Activated T-cell treated with anti-CD3 and anti-CD28 coated beads, Interleukin-2, amount 50 U/mL, for 24 hours (primary cell): ENCODE measurements around the gene PCBP2.

ENCODE experiments used
- DNase-seq: peaks from one replicate; pipeline ENCODE4 v3.0.0-alpha.2; 2020
- H3K27ac Mint-ChIP-seq: 2 replicates; pipeline ENCODE4 v1.8.0; 2020; ENCODE audit warnings: mild to moderate bottlenecking, mixed read lengths
- H3K27me3 Mint-ChIP-seq: 2 replicates; pipeline ENCODE4 v1.8.0; 2020; ENCODE audit warnings: mixed read lengths
- H3K36me3 Mint-ChIP-seq: 2 replicates; pipeline ENCODE4 v1.8.0; 2020; ENCODE audit warnings: low read depth, mixed read lengths
- H3K4me1 Mint-ChIP-seq: 2 replicates; pipeline ENCODE4 v1.8.0; 2020; ENCODE audit warnings: low read depth, mixed read lengths
- H3K4me3 Mint-ChIP-seq: 2 replicates; pipeline ENCODE4 v1.8.0; 2020; ENCODE audit warnings: mild to moderate bottlenecking, moderate library complexity, mixed read lengths
- H3K9me3 Mint-ChIP-seq: 2 replicates; pipeline ENCODE4 v1.8.0; 2020; ENCODE audit warnings: mixed read lengths

The PCBP2 gene

DNA sequence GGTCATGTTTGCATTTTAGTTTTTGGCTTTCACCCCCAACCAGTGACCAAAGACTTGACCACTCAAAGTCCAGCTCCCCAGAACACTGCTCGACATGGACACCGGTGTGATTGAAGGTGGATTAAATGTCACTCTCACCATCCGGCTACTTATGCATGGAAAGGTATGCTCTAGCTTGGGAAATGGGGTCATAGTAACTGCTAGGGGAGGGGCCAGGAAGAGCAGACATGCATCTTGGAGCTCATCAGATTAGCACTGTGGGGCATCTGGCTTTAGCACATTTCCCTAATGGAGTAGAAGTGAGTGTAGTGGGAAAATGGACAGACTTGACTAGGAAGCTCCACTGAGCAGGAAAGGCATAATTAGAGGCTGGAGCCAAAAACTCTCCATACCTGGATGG is 2.8 kb downstream of the PCBP2 start:
- Mint-ChIP-seq H3K4me3 (peak overlapping the region; percentile 95), H3K27ac (peak overlapping the region; percentile 99), H3K36me3 (peaks cover 81% of the 10 kb centered on the region), H3K27me3 (no peaks in the 10 kb centered on the region), H3K9me3 (no peaks in the 10 kb centered on the region), H3K4me1 (peaks cover 57% of the 10 kb centered on the region)
- no peak for DNase-seq

- Mint-ChIP-seq H3K4me1 (peaks cover 63% of the 10 kb centered on the region), H3K9me3 (no peaks in the 10 kb centered on the region), H3K4me3 (peak overlapping the region; percentile 15), H3K27me3 (no peaks in the 10 kb centered on the region), H3K36me3 (peaks cover 93% of the 10 kb centered on the region), H3K27ac (peak overlapping the region; percentile 75)
- no peak for DNase-seq
These were observed 4.9 kb downstream of the PCBP2 start for GRCh38 chr12:53456654-53457366.

DNA sequence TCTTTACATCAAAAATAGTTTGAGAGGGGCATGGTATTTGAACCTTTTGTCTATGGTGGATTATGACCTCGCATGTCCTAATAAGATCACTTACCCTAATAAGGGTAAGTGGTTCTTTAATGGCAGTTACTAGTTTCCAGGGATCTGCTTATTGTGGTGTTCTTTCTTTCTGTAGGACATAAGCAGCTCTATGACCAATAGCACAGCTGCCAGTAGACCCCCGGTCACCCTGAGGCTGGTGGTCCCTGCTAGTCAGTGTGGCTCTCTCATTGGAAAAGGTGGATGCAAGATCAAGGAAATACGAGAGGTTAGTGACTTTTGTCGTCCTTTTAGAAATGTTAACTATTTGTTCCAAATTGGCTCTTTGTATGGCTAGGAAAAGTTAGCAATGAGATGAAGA is 7.2 kb downstream of the PCBP2 start:
- peaks cover 71% of the 10 kb centered on the region for H3K4me1 Mint-ChIP-seq
- no peaks in the 10 kb centered on the region for H3K9me3 Mint-ChIP-seq
- H3K36me3 Mint-ChIP-seq = peaks cover 98% of the 10 kb centered on the region
- H3K4me3 Mint-ChIP-seq = no peak overlapping the region
- peak overlapping the region; percentile 68 for H3K27ac Mint-ChIP-seq
- no peak for DNase-seq
- H3K27me3 Mint-ChIP-seq = no peaks in the 10 kb centered on the region

GRCh38 chr12:53461059-53461458 is 9.2 kb downstream of the PCBP2 start:
- no peak overlapping the region for H3K4me3 Mint-ChIP-seq
- H3K27ac Mint-ChIP-seq = peak overlapping the region; percentile 86
- no peaks in the 10 kb centered on the region for H3K27me3 Mint-ChIP-seq
- DNase-seq = no peak
- H3K9me3 Mint-ChIP-seq = no peaks in the 10 kb centered on the region
- H3K36me3 Mint-ChIP-seq = peaks cover 98% of the 10 kb centered on the region
- peaks cover 66% of the 10 kb centered on the region for H3K4me1 Mint-ChIP-seq

GRCh38 chr12:53461591-53461990 is 9.7 kb downstream of the PCBP2 start:
- Mint-ChIP-seq H3K27me3 (no peaks in the 10 kb centered on the region), H3K27ac (peak overlapping the region; percentile 29), H3K4me1 (peaks cover 69% of the 10 kb centered on the region), H3K4me3 (no peak overlapping the region), H3K9me3 (no peaks in the 10 kb centered on the region), H3K36me3 (peaks cover 98% of the 10 kb centered on the region)
- DNase-seq = no peak

GRCh38 chr12:53462935-53463334 is 11.0 kb downstream of the PCBP2 start:
- Mint-ChIP-seq H3K27me3 (no peaks in the 10 kb centered on the region), H3K4me1 (peaks cover 72% of the 10 kb centered on the region), H3K9me3 (no peaks in the 10 kb centered on the region), H3K36me3 (peaks cover 100% of the 10 kb centered on the region), H3K4me3 (no peak overlapping the region), H3K27ac (peak overlapping the region; percentile 62)
- DNase-seq = no peak

- DNase-seq = no peak
- peak overlapping the region; percentile 78 for H3K27ac Mint-ChIP-seq
- H3K9me3 Mint-ChIP-seq = no peaks in the 10 kb centered on the region
- no peaks in the 10 kb centered on the region for H3K27me3 Mint-ChIP-seq
- peaks cover 100% of the 10 kb centered on the region for H3K36me3 Mint-ChIP-seq
- H3K4me3 Mint-ChIP-seq = no peak overlapping the region
- peaks cover 67% of the 10 kb centered on the region for H3K4me1 Mint-ChIP-seq
These were observed 12.1 kb downstream of the PCBP2 start for GRCh38 chr12:53463802-53464560.

- Mint-ChIP-seq H3K4me1 (peaks cover 61% of the 10 kb centered on the region), H3K27ac (peak overlapping the region; percentile 78), H3K36me3 (peaks cover 100% of the 10 kb centered on the region), H3K4me3 (no peak overlapping the region), H3K27me3 (no peaks in the 10 kb centered on the region), H3K9me3 (no peaks in the 10 kb centered on the region)
- DNase-seq = no peak
These were observed 12.9 kb downstream of the PCBP2 start for GRCh38 chr12:53464685-53465418.

- Mint-ChIP-seq H3K27ac (peak overlapping the region; percentile 56), H3K4me3 (no peak overlapping the region), H3K27me3 (no peaks in the 10 kb centered on the region), H3K36me3 (peaks cover 99% of the 10 kb centered on the region), H3K9me3 (no peaks in the 10 kb centered on the region), H3K4me1 (peaks cover 57% of the 10 kb centered on the region)
- no peak for DNase-seq
These were observed 13.8 kb downstream of the PCBP2 start for GRCh38 chr12:53465679-53466078.

GRCh38 chr12:53466640-53467039 is 14.7 kb downstream of the PCBP2 start:
- peaks cover 56% of the 10 kb centered on the region for H3K4me1 Mint-ChIP-seq
- peak overlapping the region; percentile 56 for H3K27ac Mint-ChIP-seq
- DNase-seq = no peak
- no peaks in the 10 kb centered on the region for H3K27me3 Mint-ChIP-seq
- peaks cover 99% of the 10 kb centered on the region for H3K36me3 Mint-ChIP-seq
- H3K9me3 Mint-ChIP-seq = no peaks in the 10 kb centered on the region
- no peak overlapping the region for H3K4me3 Mint-ChIP-seq

GRCh38 chr12:53467082-53467481 is 15.2 kb downstream of the PCBP2 start:
- Mint-ChIP-seq H3K27me3 (no peaks in the 10 kb centered on the region), H3K27ac (peak overlapping the region; percentile 73), H3K36me3 (peaks cover 99% of the 10 kb centered on the region), H3K4me3 (no peak overlapping the region), H3K4me1 (peaks cover 58% of the 10 kb centered on the region), H3K9me3 (no peaks in the 10 kb centered on the region)
- no peak for DNase-seq

- Mint-ChIP-seq H3K9me3 (no peaks in the 10 kb centered on the region), H3K4me1 (peaks cover 57% of the 10 kb centered on the region), H3K27ac (peak overlapping the region; percentile 73), H3K4me3 (no peak overlapping the region), H3K36me3 (peaks cover 99% of the 10 kb centered on the region), H3K27me3 (no peaks in the 10 kb centered on the region)
- no peak for DNase-seq
These were observed 16.0 kb downstream of the PCBP2 start for GRCh38 chr12:53467880-53468279.

- H3K4me3 Mint-ChIP-seq = no peak overlapping the region
- no peaks in the 10 kb centered on the region for H3K27me3 Mint-ChIP-seq
- peak overlapping the region; percentile 73 for H3K27ac Mint-ChIP-seq
- H3K36me3 Mint-ChIP-seq = peaks cover 99% of the 10 kb centered on the region
- no peak for DNase-seq
- H3K9me3 Mint-ChIP-seq = no peaks in the 10 kb centered on the region
- peaks cover 55% of the 10 kb centered on the region for H3K4me1 Mint-ChIP-seq
These were observed 16.4 kb downstream of the PCBP2 start for GRCh38 chr12:53468282-53468681.

DNA sequence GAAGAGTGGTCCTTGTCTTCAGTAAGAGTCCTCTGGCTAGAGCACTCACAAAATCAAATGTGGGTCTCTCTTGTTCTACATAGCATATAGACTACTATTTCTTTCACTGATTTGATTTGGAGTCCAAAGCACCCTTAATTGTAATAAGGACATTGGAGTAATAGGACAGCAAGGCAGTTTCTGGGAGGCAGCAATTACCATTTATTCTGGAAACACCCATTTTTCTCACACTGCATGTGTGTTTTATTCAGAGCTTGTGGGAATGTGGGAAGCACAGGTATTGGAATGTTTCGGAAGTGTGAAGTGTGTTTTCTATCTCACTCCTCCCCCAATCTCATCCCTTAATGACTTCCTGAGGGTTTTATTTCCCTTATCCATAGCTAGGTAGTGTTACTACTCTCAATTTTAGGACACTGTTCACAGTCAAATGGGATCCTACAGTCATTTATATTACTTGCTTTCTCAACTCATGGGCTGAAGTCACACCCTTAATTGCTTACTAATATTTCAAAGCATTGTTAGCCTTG is 20.2 kb downstream of the PCBP2 start:
- Mint-ChIP-seq H3K9me3 (no peaks in the 10 kb centered on the region), H3K27ac (peak overlapping the region; percentile 93), H3K27me3 (no peaks in the 10 kb centered on the region), H3K4me1 (peaks cover 67% of the 10 kb centered on the region), H3K4me3 (no peak overlapping the region), H3K36me3 (peaks cover 99% of the 10 kb centered on the region)
- DNase-seq = no peak
